Activated CD4-positive, alpha-beta memory T cell treated with anti-CD3 and anti-CD28 coated beads, Interleukin-2, amount 10 ng/mL, durations not matched to agents 7 days and 5 days (primary cell): ENCODE results near the gene COPS8. TPM values are rescaled to one million over a fixed set of nuclear protein-coding genes. Genes with fewer than 3 reads are reported as not detected.

Experiments
- CTCF ChIA-PET: fragments of 350-600 bp; sonication (Branson Sonifier 250); formaldehyde crosslinking; loops from one replicate; lab custom pipeline; 2021; ENCODE audit warnings: antibody characterized with exemption, inconsistent platforms; lab: Charles Lee
- POLR2A ChIA-PET: fragments of 350-600 bp; sonication (Branson Sonifier 250); formaldehyde crosslinking; loops from one replicate; lab custom pipeline; 2021; ENCODE audit warnings: antibody characterized with exemption; lab: Charles Lee
- DNase-seq: peaks from one replicate; pipeline ENCODE4 v3.0.0-alpha.2; 2020
- H3K27ac Mint-ChIP-seq: one replicate; pipeline ENCODE4 v1.8.0; 2021; ENCODE audit warnings: mild to moderate bottlenecking, mixed read lengths
- H3K27me3 Mint-ChIP-seq: one replicate; pipeline ENCODE4 v1.8.0; 2021; ENCODE audit warnings: mixed read lengths
- H3K36me3 Mint-ChIP-seq: one replicate; pipeline ENCODE4 v1.8.0; 2021; ENCODE audit warnings: low read depth, mixed read lengths
- H3K4me1 Mint-ChIP-seq: one replicate; pipeline ENCODE4 v1.8.0; 2021; ENCODE audit warnings: mixed read lengths
- H3K4me3 Mint-ChIP-seq: one replicate; pipeline ENCODE4 v1.8.0; 2021; ENCODE audit warnings: mild to moderate bottlenecking, mixed read lengths
- H3K9me3 Mint-ChIP-seq: one replicate; pipeline ENCODE4 v1.8.0; 2021; ENCODE audit warnings: mixed read lengths
- total RNA-seq, 2 experiments: library from RNA; stranded (reverse); gene quantifications; one replicate each; pipeline ENCODE4 v1.2.3, GENCODE V29; 2021

The COPS8 gene
- total RNA-seq, 2 experiments from 2014 or later = 42.6 to 44.0 TPM

DNA sequence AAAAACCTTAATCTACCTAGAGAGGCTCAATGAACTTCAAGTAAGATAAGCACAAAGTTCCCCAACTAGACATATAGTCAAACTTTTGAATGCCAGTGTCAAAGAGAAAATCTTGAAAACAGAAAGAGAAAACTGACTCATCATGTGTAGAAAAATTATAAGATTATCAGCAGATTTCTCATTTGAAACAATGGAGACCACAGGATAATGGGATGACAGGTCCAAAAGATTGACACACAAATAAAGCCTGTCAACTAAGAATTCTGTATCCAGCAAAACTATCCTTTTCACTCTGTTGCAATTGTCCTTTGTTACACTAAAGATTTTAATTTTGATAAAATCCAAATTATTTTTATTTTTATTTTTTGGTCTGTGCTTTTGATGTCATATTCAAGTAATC is 61.6 kb downstream of the COPS8 start:
- H3K27me3 Mint-ChIP-seq = no peaks in the 10 kb centered on the region
- peaks cover 10% of the 10 kb centered on the region for H3K9me3 Mint-ChIP-seq
- DNase-seq = no peak
- H3K4me1 Mint-ChIP-seq = peaks cover 6% of the 10 kb centered on the region
- ChIA-PET POLR2A (no interaction called here), CTCF (interaction anchor here (1.1 to 1.2 kb wide), 2 partner anchors 61 to 425 kb away, joined by 4 read pairs; partner anchors contain the start of gene COPS8)
- no peaks in the 10 kb centered on the region for H3K36me3 Mint-ChIP-seq
- no peak overlapping the region for H3K4me3 Mint-ChIP-seq
- H3K27ac Mint-ChIP-seq = no peak overlapping the region

DNA sequence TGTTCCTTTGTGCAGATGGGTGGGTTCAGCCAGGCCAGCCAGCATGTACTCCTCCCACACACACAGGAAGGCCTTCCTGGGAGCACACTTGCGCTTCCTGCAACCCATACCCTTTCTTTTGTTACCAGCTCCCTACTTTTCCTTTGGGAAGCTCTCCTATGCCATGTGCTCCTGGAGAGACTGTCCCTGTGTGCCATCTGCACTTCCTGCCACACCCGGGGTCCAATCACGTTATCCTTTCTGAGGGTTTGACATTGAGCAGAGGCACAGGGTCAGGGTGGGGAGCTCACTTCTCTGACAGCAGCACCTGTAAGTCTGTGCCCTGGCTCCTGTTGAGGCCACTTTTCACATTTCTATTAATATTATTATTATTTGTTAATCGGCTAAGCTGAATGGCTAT is 62.9 kb downstream of the COPS8 start:
- Mint-ChIP-seq H3K9me3 (peaks cover 10% of the 10 kb centered on the region), H3K27ac (no peak overlapping the region)
- CTCF ChIA-PET = no interaction called here

GRCh38 chr2:237149425-237149824 is 63.7 kb downstream of the COPS8 start:
- H3K4me1 Mint-ChIP-seq = peaks cover 6% of the 10 kb centered on the region
- no peaks in the 10 kb centered on the region for H3K36me3 Mint-ChIP-seq
- POLR2A ChIA-PET = no interaction called here
- H3K4me3 Mint-ChIP-seq = no peak overlapping the region
- peaks cover 10% of the 10 kb centered on the region for H3K9me3 Mint-ChIP-seq
- no peak for DNase-seq
- no peaks in the 10 kb centered on the region for H3K27me3 Mint-ChIP-seq
- CTCF ChIA-PET = no interaction called here
- H3K27ac Mint-ChIP-seq = no peak overlapping the region

More for the DNA sequence above, 62.9 kb downstream of the COPS8 start:
- H3K27me3 Mint-ChIP-seq = no peaks in the 10 kb centered on the region
- no peak overlapping the region for H3K4me3 Mint-ChIP-seq
- peaks cover 6% of the 10 kb centered on the region for H3K4me1 Mint-ChIP-seq
- DNase-seq = no peak
- H3K36me3 Mint-ChIP-seq = no peaks in the 10 kb centered on the region
- POLR2A ChIA-PET = no interaction called here
